K562 (cell line): ENCODE results near the gene LRFN4. TPM values are rescaled to one million over a fixed set of nuclear protein-coding genes. Genes with fewer than 3 reads are reported as not detected.

Experiments
- CBFA2T2 ChIP-seq: fragments of 450-650 bp; conservative IDR thresholded peaks from 2 replicates; pipeline ENCODE4 v1.6.1; 2017; ENCODE audit warnings: mild to moderate bottlenecking
- CEBPB ChIP-seq: fragments of 450-650 bp; IDR thresholded peaks from 2 replicates; pipeline ENCODE4 v1.6.1; 2016; ENCODE audit warnings: missing genetic modification characterization, missing compliant biosample characterization
- HNRNPL ChIP-seq: fragments of 200-400 bp; formaldehyde crosslinking; IDR thresholded peaks from 2 replicates; pipeline ENCODE4 v1.6.1; 2017; ENCODE audit warnings: low read depth, mild to moderate bottlenecking, low read length
- MCM5 ChIP-seq: fragments of 450-650 bp; IDR thresholded peaks from 2 replicates; pipeline ENCODE4 v1.6.1; 2016; ENCODE audit warnings: low read depth
- PTRF ChIP-seq: fragments of 450-650 bp; IDR thresholded peaks from 2 replicates; pipeline ENCODE4 v1.6.1; 2016; ENCODE audit warnings: mild to moderate bottlenecking, missing genetic modification characterization, missing compliant biosample characterization
- ZKSCAN1 ChIP-seq: fragments of 150-350 bp; IDR thresholded peaks from 2 replicates; pipeline ENCODE4 v1.6.1; 2016; ENCODE audit warnings: low read depth, low read length
- polyA plus RNA-seq, 8 experiments: library from polyadenylated mRNA; depleted of rRNA in 4 of 8; stranded (reverse) in 5 of 8; unstranded in 3 of 8; fragments of >200 nt; fragmentation: Nextera tagmentation in 2 of 8; fragmentation: Illumina TruSeq in 1 of 8; extraction: Ambion mirVana in 2 of 8; extraction: Trizol in 1 of 8; gene quantifications; 2 replicates each; pipeline versions ENCODE4 v1.2.1 to v1.2.3, GENCODE V29; 2011 to 2014; ENCODE audit warnings: inconsistent platforms in 1 of 8, missing spikeins in 1 of 8
- total RNA-seq, 7 experiments: library from RNA; depleted of rRNA in 6 of 7; stranded (reverse); fragments of >200 nt in 6 of 7; fragmentation: Illumina TruSeq in 2 of 7; extraction: Trizol in 2 of 7; gene quantifications; 2 replicates each; pipeline versions ENCODE4 v1.2.1 to v1.2.3, GENCODE V29; 2011 to 2021; ENCODE audit warnings: low replicate concordance in 1 of 7
- TF ChIP-seq, protein P1 (sequence below): fragments of 450-650 bp; IDR thresholded peaks from 2 replicates; pipeline ENCODE4 v1.6.1; 2016; ENCODE audit warnings: missing biosample characterization, missing genetic modification characterization
- TF ChIP-seq, protein P2 (sequence below): IDR thresholded peaks from 2 replicates; pipeline ENCODE4 v1.6.1; 2014; ENCODE audit warnings: antibody characterized with exemption
- TF ChIP-seq, protein P3 (sequence below), 2 experiments: IDR thresholded peaks; 2 replicates each; pipeline ENCODE4 v1.6.1; 2011; ENCODE audit warnings: borderline replicate concordance in 1 of 2, control low read depth in 1 of 2, low read depth in 1 of 2, low read length in 1 of 2, mild to moderate bottlenecking in 1 of 2, mixed read lengths in 1 of 2, moderate library complexity in 1 of 2; ENCODE audit not compliant: insufficient read depth in 1 of 2, insufficient read length in 1 of 2, poor library complexity in 1 of 2, severe bottlenecking in 1 of 2; ENCODE audit errors: extremely low read depth in 1 of 2

The LRFN4 gene
- total and polyA plus RNA-seq, 9 of the 15 experiments (the other 6 are each of a cell fraction or from before 2014, with no cell fraction given), result 0.10 to 60.1 (median 6.7) TPM

DNA sequence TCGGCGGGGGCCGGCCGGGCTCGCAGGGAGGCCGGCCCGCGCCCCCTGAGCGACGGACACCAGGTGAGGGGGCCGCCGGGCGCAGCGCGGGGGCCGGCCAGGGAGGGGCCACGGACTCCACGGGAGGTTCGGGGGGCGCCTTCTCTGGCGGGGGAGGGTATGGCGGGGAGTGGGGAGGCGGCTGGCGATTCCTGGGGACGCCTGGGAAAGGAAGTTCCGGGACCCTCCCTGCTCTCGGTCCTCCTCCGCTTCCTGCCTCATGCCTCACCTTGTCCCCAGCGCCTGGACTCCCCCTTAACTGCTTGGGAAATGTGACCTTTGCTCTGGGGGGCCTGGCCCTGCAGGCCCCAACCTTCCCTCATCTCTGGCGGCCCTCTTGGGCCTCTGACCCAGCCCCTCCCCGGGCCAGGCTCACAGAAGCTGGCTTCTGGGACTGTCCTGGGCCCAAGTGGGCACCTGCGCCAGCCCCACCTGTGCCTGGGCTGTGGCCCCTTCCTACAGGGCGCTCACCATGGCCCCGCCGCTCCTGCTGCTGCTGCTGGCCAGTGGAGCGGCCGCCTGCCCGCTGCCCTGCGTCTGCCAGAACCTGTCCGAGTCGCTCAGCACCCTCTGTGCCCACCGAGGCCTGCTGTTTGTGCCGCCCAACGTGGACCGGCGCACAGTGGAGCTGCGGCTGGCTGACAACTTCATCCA lies 516 bp downstream of the LRFN4 start (continued):
- TF ChIP-seq, protein P1, sequence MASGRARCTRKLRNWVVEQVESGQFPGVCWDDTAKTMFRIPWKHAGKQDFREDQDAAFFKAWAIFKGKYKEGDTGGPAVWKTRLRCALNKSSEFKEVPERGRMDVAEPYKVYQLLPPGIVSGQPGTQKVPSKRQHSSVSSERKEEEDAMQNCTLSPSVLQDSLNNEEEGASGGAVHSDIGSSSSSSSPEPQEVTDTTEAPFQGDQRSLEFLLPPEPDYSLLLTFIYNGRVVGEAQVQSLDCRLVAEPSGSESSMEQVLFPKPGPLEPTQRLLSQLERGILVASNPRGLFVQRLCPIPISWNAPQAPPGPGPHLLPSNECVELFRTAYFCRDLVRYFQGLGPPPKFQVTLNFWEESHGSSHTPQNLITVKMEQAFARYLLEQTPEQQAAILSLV, result no peak
- TF ChIP-seq ZKSCAN1, result 0 out of 2 replicates have a peak, but pooled peaks have one; percentile 41
- no peak for TF ChIP-seq CBFA2T2
- TF ChIP-seq CEBPB (tag), result no peak
- 0 out of 2 replicates have a peak, but pooled peaks have one; percentile 49 for TF ChIP-seq HNRNPL
- TF ChIP-seq, protein P2, sequence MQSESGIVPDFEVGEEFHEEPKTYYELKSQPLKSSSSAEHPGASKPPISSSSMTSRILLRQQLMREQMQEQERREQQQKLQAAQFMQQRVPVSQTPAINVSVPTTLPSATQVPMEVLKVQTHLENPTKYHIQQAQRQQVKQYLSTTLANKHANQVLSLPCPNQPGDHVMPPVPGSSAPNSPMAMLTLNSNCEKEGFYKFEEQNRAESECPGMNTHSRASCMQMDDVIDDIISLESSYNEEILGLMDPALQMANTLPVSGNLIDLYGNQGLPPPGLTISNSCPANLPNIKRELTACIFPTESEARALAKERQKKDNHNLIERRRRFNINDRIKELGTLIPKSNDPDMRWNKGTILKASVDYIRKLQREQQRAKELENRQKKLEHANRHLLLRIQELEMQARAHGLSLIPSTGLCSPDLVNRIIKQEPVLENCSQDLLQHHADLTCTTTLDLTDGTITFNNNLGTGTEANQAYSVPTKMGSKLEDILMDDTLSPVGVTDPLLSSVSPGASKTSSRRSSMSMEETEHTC, result no peak
- TF ChIP-seq, protein P3, sequence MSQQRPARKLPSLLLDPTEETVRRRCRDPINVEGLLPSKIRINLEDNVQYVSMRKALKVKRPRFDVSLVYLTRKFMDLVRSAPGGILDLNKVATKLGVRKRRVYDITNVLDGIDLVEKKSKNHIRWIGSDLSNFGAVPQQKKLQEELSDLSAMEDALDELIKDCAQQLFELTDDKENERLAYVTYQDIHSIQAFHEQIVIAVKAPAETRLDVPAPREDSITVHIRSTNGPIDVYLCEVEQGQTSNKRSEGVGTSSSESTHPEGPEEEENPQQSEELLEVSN (IDR thresholded peaks at IDR 0.05; ENCODE audit: borderline replicate concordance in 1 of 2, extremely low read depth in 1 of 2, insufficient read depth in 1 of 2, insufficient read length in 1 of 2, low read depth in 1 of 2, low read length in 1 of 2, poor library complexity in 1 of 2, severe bottlenecking in 1 of 2), result peak in 1 of 2 experiments; percentile 7
- no peak for TF ChIP-seq MCM5
- TF ChIP-seq PTRF, result no peak
- TF ChIP-seq, all 486 proteins: peak for 10
